CD4-positive, alpha-beta T cell (primary cell): Measurements from ENCODE around the gene TRIML2. TPM values are rescaled to one million over a fixed set of nuclear protein-coding genes. Genes with fewer than 3 reads are reported as not detected.

Experiments
- ATAC-seq: fragments of 200-7000 bp; cut with Tn5 transposase; one replicate; pipeline ENCODE4 v1.10.0; 2022; ENCODE audit warnings: mild to moderate bottlenecking; ENCODE audit not compliant: poor library complexity
- CTCF ChIA-PET: fragments of 350-600 bp; sonication (Branson Sonifier 250); formaldehyde crosslinking; loops from one replicate; lab custom pipeline; 2021; ENCODE audit warnings: antibody characterized with exemption, inconsistent platforms; lab: Charles Lee
- POLR2A ChIA-PET: fragments of 350-600 bp; sonication (Branson Sonifier 250); formaldehyde crosslinking; loops from one replicate; lab custom pipeline; 2021; ENCODE audit warnings: antibody characterized with exemption, inconsistent platforms; lab: Charles Lee
- DNase-seq, 14 experiments: peaks; one replicate each; pipeline ENCODE4 v3.0.0-alpha.2; 2013 to 2020; ENCODE audit warnings: mixed read lengths in 2 of 14
- H3K27ac ChIP-seq, 2 donors: one replicate each; pipeline versions ENCODE4 v1.5.1 to v1.7.0; 2013; ENCODE audit warnings: low read length in 2 of 2, low read depth in 1 of 2, mild to moderate bottlenecking in 1 of 2
- H3K27me3 ChIP-seq, 2 experiments: 1 replicate in 1 of 2; 2 replicates in 1 of 2; pipeline versions ENCODE4 v1.6.1 to v1.7.0; 2013; ENCODE audit warnings: low read length in 2 of 2, control low read depth in 1 of 2, mild to moderate bottlenecking in 1 of 2, moderate library complexity in 1 of 2; ENCODE audit not compliant: insufficient read depth in 2 of 2, control insufficient read depth in 1 of 2
- H3K36me3 ChIP-seq: one replicate; pipeline ENCODE4 v1.6.1; 2013; ENCODE audit warnings: low read length, control low read depth; ENCODE audit not compliant: insufficient read depth
- H3K4me1 ChIP-seq: one replicate; pipeline ENCODE4 v1.6.1; 2013; ENCODE audit warnings: low read length, control low read depth; ENCODE audit not compliant: insufficient read depth
- H3K4me3 ChIP-seq: one replicate; pipeline ENCODE4 v1.5.1; 2013; ENCODE audit warnings: mild to moderate bottlenecking, low read length, moderate library complexity
- H3K9me3 ChIP-seq, 2 experiments: 1 replicate in 1 of 2; 2 replicates in 1 of 2; pipeline versions ENCODE4 v1.6.1 to v1.7.0; 2013; ENCODE audit warnings: low read length in 2 of 2, mild to moderate bottlenecking in 2 of 2, control low read depth in 1 of 2, moderate library complexity in 1 of 2; ENCODE audit not compliant: control insufficient read depth in 1 of 2, insufficient read depth in 1 of 2
- H3K27ac Mint-ChIP-seq: one replicate; pipeline ENCODE4 v1.8.0; 2020; ENCODE audit warnings: mixed read lengths
- H3K27me3 Mint-ChIP-seq: one replicate; pipeline ENCODE4 v1.8.0; 2021; ENCODE audit warnings: mixed read lengths
- H3K36me3 Mint-ChIP-seq: one replicate; pipeline ENCODE4 v1.8.0; 2021; ENCODE audit warnings: low read depth, mixed read lengths
- H3K4me1 Mint-ChIP-seq: one replicate; pipeline ENCODE4 v1.8.0; 2021; ENCODE audit warnings: low read depth, mixed read lengths
- H3K4me3 Mint-ChIP-seq: one replicate; pipeline ENCODE4 v1.8.0; 2020; ENCODE audit warnings: mild to moderate bottlenecking, mixed read lengths
- H3K9me3 Mint-ChIP-seq: one replicate; pipeline ENCODE4 v1.8.0; 2020; ENCODE audit warnings: mixed read lengths
- CTCF ChIP-seq: fragments of 200-600 bp; IDR thresholded peaks from one replicate; pipeline ENCODE4 v1.8.0; 2022; ENCODE audit warnings: antibody characterized with exemption, mild to moderate bottlenecking
- intact Hi-C, 2 experiments: fragments of 100-400 bp; cut with DNase I in 1 of 2; cut with micrococcal nuclease in 1 of 2; formaldehyde crosslinking; loops; one replicate each; pipeline versions ENCODE4 v1.15.1 to v1.9.0; 2023 to 2025; cut with DNase I, micrococcal nuclease
- total RNA-seq, 174 experiments: library from RNA in 2 of 174; stranded (reverse) in 2 of 174; gene quantifications; one replicate each; pipeline ENCODE4 v1.2.3 and lab custom pipeline; 2021 to 2026

Gene TRIML2
- total RNA-seq, 2 experiments from 2014 or later, result not detected

DNA sequence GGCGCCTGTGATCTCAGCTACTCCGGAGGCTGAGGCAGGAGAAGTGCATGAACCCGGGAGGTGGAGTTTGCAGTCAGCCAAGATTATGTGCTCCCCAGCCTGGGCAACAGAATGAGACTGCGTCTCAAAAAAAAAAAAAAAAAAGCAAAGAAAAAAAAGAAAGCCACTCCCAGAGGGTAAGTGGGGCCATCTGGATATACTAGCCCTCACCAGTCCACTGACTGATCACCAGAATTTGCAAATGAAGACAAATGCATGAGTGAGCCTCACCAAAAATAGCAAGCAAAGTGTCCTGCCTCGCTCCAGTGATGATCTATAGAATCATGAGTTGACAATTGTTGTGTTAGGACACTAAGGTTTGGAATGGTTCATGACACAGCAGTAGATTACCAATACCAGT lies 66.2 kb downstream of the TRIML2 start:
- H3K36me3 ChIP-seq, result no peaks in the 10 kb centered on the region
- no peaks in the 10 kb centered on the region for H3K27me3 ChIP-seq
- no peak overlapping the region for H3K27ac ChIP-seq
- H3K27me3 Mint-ChIP-seq, result no peaks in the 10 kb centered on the region
- DNase-seq (no peak), ATAC-seq (no peak)
- ChIA-PET CTCF (no interaction called here), POLR2A (no interaction called here)
- H3K9me3 ChIP-seq, result peaks cover 7 to 36% of the 10 kb centered on the region in 2 experiments
- no peak overlapping the region for H3K4me3 ChIP-seq
- no peaks in the 10 kb centered on the region for H3K36me3 Mint-ChIP-seq
- intact Hi-C loops, result no loop called here
- peaks cover 3% of the 10 kb centered on the region for H3K9me3 Mint-ChIP-seq
- H3K27ac Mint-ChIP-seq, result no peak overlapping the region
- H3K4me1 ChIP-seq, result no peaks in the 10 kb centered on the region
- no peak overlapping the region for H3K4me3 Mint-ChIP-seq
- no peak for TF ChIP-seq CTCF
- no peaks in the 10 kb centered on the region for H3K4me1 Mint-ChIP-seq

DNA sequence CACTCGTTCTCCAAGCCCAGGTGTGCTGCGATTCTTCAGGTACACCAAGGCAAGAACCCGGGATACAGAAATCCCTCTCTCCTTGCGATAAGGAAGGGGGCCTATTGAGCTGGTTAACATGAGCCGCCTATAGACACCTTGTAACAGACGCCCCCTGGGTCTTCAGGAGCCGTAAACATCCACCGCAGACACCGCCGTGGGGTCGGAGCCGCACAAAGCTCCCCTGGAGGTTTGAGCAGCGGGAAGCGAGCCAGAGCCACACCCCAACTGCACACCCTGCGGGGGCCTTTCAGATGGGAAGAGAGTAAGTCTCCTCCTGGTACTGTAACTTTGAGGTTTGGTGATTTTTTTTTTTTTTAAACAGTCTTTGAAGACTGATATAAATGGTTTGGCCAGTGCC lies 67.2 kb downstream of the TRIML2 start:
- no peak overlapping the region for H3K27ac Mint-ChIP-seq
- no peaks in the 10 kb centered on the region for H3K4me1 ChIP-seq
- no peak overlapping the region for H3K4me3 Mint-ChIP-seq
- no peaks in the 10 kb centered on the region for H3K36me3 ChIP-seq
- ChIA-PET POLR2A (no interaction called here), CTCF (no interaction called here)
- no peaks in the 10 kb centered on the region for H3K27me3 Mint-ChIP-seq
- intact Hi-C loops, result no loop called here
- H3K9me3 ChIP-seq, result peaks cover 7 to 33% of the 10 kb centered on the region in 2 experiments
- no peak for TF ChIP-seq CTCF
- H3K9me3 Mint-ChIP-seq, result peaks cover 3% of the 10 kb centered on the region
- no peaks in the 10 kb centered on the region for H3K4me1 Mint-ChIP-seq
- ATAC-seq (no peak), DNase-seq (no peak)
- no peaks in the 10 kb centered on the region for H3K36me3 Mint-ChIP-seq
- H3K27ac ChIP-seq, result no peak overlapping the region
- no peak overlapping the region for H3K4me3 ChIP-seq
- no peaks in the 10 kb centered on the region for H3K27me3 ChIP-seq

DNA sequence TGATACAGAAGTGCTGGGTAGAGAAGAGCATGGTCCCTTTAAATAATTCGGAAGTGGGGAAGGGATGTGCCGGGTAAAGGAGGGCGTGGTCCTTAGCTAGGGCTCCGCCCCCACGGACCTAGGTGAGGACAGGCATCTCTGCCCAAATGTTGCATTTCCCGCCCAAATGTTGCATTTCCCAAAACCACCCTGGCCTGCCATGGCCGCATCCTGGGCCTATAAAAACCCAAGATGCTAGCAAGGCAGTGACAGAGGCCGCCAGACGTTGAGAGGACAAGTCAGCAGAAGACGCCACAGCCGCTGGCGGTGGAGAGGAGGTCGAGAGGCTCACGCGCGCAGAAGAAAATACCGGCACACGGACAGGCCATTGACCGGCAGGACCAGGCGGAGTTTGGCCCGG lies 67.7 kb downstream of the TRIML2 start:
- ATAC-seq, result no peak
- no peak overlapping the region for H3K27ac Mint-ChIP-seq
- intact Hi-C loops, result no loop called here
- no peaks in the 10 kb centered on the region for H3K4me1 ChIP-seq
- H3K36me3 ChIP-seq, result no peaks in the 10 kb centered on the region
- no peak overlapping the region for H3K27ac ChIP-seq
- H3K4me3 ChIP-seq, result no peak overlapping the region
- no peak overlapping the region for H3K4me3 Mint-ChIP-seq
- H3K36me3 Mint-ChIP-seq, result no peaks in the 10 kb centered on the region
- no peaks in the 10 kb centered on the region for H3K27me3 ChIP-seq
- H3K27me3 Mint-ChIP-seq, result no peaks in the 10 kb centered on the region
- peaks cover 7 to 34% of the 10 kb centered on the region in 2 experiments for H3K9me3 ChIP-seq
- ChIA-PET POLR2A (no interaction called here), CTCF (no interaction called here)
- no peak for DNase-seq
- no peaks in the 10 kb centered on the region for H3K4me1 Mint-ChIP-seq
- peaks cover 3% of the 10 kb centered on the region for H3K9me3 Mint-ChIP-seq
- TF ChIP-seq CTCF, result no peak

Other genes starting within 250 kb of the TRIML2 start
- gene ZFP42, start 113.8 kb downstream of the TRIML2 start, total RNA-seq, result not detected
- not detected for gene TRIML1, start 29.8 kb upstream of the TRIML2 start, total RNA-seq